Spleen (tissue), 11 donors: ENCODE data around the gene ZNF831. TPM values are rescaled to one million over a fixed set of nuclear protein-coding genes. Genes with fewer than 3 reads are reported as not detected.

Source experiments
- DNase-seq: peaks from one replicate; pipeline ENCODE4 v3.0.0-alpha.2; 2020
- H3K27ac ChIP-seq, 8 donors: fragments of 200-600 bp; sonication (generic) in 7 of 8; 1 replicate in 4 of 8; 2 replicates in 4 of 8; pipeline versions ENCODE4 v1.5.0 to v1.8.0; 2016 to 2021; ENCODE audit warnings: inconsistent platforms in 4 of 8, mild to moderate bottlenecking in 4 of 8, moderate library complexity in 1 of 8
- H3K27me3 ChIP-seq, 7 donors: fragments of 200-600 bp; sonication (generic) in 6 of 7; replicated peaks in 1 of 7; 1 replicate in 4 of 7; 2 replicates in 3 of 7; pipeline versions ENCODE4 v1.5.0 to v1.8.0; 2016 to 2021; ENCODE audit warnings: inconsistent platforms in 3 of 7, mild to moderate bottlenecking in 1 of 7
- H3K36me3 ChIP-seq, 6 donors: fragments of 200-600 bp; sonication (generic) in 5 of 6; 1 replicate in 4 of 6; 2 replicates in 2 of 6; pipeline versions ENCODE4 v1.5.0 to v1.8.0; 2016 to 2021; ENCODE audit warnings: inconsistent platforms in 2 of 6
- H3K4me1 ChIP-seq, 6 donors: fragments of 200-600 bp; sonication (generic) in 5 of 6; 1 replicate in 3 of 6; 2 replicates in 3 of 6; pipeline versions ENCODE4 v1.5.0 to v1.8.0; 2016 to 2021; ENCODE audit warnings: inconsistent platforms in 3 of 6
- H3K4me3 ChIP-seq, 8 donors: fragments of 200-600 bp; sonication (generic) in 7 of 8; 1 replicate in 4 of 8; 2 replicates in 4 of 8; pipeline versions ENCODE4 v1.5.0 to v1.8.0; 2016 to 2021; ENCODE audit warnings: inconsistent platforms in 4 of 8, mild to moderate bottlenecking in 4 of 8, moderate library complexity in 2 of 8
- H3K9me3 ChIP-seq, 8 donors: fragments of 200-600 bp; sonication (generic) in 7 of 8; 1 replicate in 4 of 8; 2 replicates in 4 of 8; pipeline versions ENCODE4 v1.5.0 to v1.8.0; 2016 to 2021; ENCODE audit warnings: inconsistent platforms in 4 of 8
- CTCF ChIP-seq, 11 experiments: fragments of 200-600 bp in 7 of 11; fragments of 450-650 bp in 4 of 11; sonication (generic) in 4 of 11; IDR thresholded peaks in 8 of 11; conservative IDR thresholded peaks in 3 of 11; 1 replicate in 7 of 11; 2 replicates in 4 of 11; pipeline versions ENCODE4 v1.4.0 to v1.8.0; 2016 to 2021; ENCODE audit warnings: antibody characterized with exemption in 11 of 11, inconsistent platforms in 4 of 11, mild to moderate bottlenecking in 1 of 11
- POLR2A ChIP-seq, 3 donors: fragments of 450-650 bp; IDR thresholded peaks; one replicate each; pipeline ENCODE4 v1.5.1; 2017; ENCODE audit warnings: antibody characterized with exemption in 3 of 3, mild to moderate bottlenecking in 1 of 3
- POLR2AphosphoS5 ChIP-seq, 3 donors: sonication (generic); formaldehyde crosslinking; IDR thresholded peaks; one replicate each; pipeline ENCODE4 v1.5.1; 2017; ENCODE audit warnings: antibody characterized with exemption in 3 of 3
- WGBS, 5 donors: extraction: QIAGEN DNeasy Blood & Tissue Kit in 3 of 5; methylation state at CpG; one replicate each; pipeline versions ENCODE4 v1.1.5 to v1.1.7; 2013 to 2018; 5-methylcytosine and 5-hydroxymethylcytosine counted together
- intact Hi-C: fragments of 100-400 bp; cut with DNase I; formaldehyde crosslinking; loops from one replicate; pipeline ENCODE4 v1.15.0; 2023; ENCODE audit warnings: low total_unique reads
- polyA plus RNA-seq, 3 donors: library from polyadenylated mRNA; stranded (reverse); fragments of 200-250 nt; gene quantifications; one replicate each; pipeline ENCODE4 v1.2.1, GENCODE V29; 2013
- total RNA-seq, 7 donors: library from RNA; depleted of rRNA in 3 of 7; stranded (reverse); fragments of >200 nt in 3 of 7; fragmentation: NEBNext Ultra II Directional in 4 of 7; extraction: Animal tissue kit (Norgen Biotek cat#: 25700) in 4 of 7; gene quantifications; one replicate each; pipeline versions ENCODE4 v1.1.0 to v1.2.1, GENCODE V29; 2016 to 2021
- donor health status: healthy with polysubstance abuse.
- donor health status: DM: no; HTN: no; CAD: no; lungs with moderate emphysema.
- donor health status: DM: no; HTN: no; CAD: no.
- donor health status: Bipolar disorder and iron deficiency.
- donor health status: healthy.
- donor health status: DM: no; HTN: no; CAD: no.
- donor health status: DM: yes; HTN: yes; CAD: no.

Gene ZNF831
- total and polyA plus RNA-seq, 10 donors, result 1.2 to 29.2 (median 10.3) TPM

- peaks cover 0 to 9% (median 5%) of the 10 kb centered on the region in 6 donors for H3K4me1 ChIP-seq
- 58 to 71% (median 63%) methylated on average over 5 of the region's 5 CpGs for WGBS, 5 donors
- no peaks in the 10 kb centered on the region for H3K36me3 ChIP-seq
- intact Hi-C loops, result no loop called here
- no peaks in the 10 kb centered on the region for H3K9me3 ChIP-seq
- peaks cover 0 to 69% (median 16%) of the 10 kb centered on the region in 7 donors for H3K27me3 ChIP-seq
- TF ChIP-seq POLR2A (IDR thresholded peaks at IDR 0.05), result no peak
- no peak overlapping the region for H3K27ac ChIP-seq
- H3K4me3 ChIP-seq, result no peak overlapping the region
- DNase-seq, result no peak
These were observed 131.9 kb downstream of the ZNF831 start for GRCh38 chr20:59295531-59295930.

GRCh38 chr20:59297686-59298085 lies 134.1 kb downstream of the ZNF831 start:
- Histone ChIP-seq H3K4me1 (peaks cover 0 to 15% (median 8%) of the 10 kb centered on the region in 6 donors), H3K4me3 (no peak overlapping the region), H3K27ac (no peak overlapping the region), H3K36me3 (no peaks in the 10 kb centered on the region), H3K9me3 (no peaks in the 10 kb centered on the region), H3K27me3 (peaks cover 0 to 83% (median 25%) of the 10 kb centered on the region in 7 donors)
- 83 to 93% (median 89%) methylated on average over 7 of the region's 7 CpGs for WGBS, 5 donors
- no peak for DNase-seq
- TF ChIP-seq POLR2A (IDR thresholded peaks at IDR 0.05) (no peak), CTCF (IDR thresholded peaks at IDR 0.05 in 8 of 11, conservative IDR thresholded peaks at IDR 0.05 in 3 of 11) (no peak), POLR2AphosphoS5 (IDR thresholded peaks at IDR 0.05) (no peak)
- intact Hi-C loops, result no loop called here

GRCh38 chr20:59299945-59300332 lies 136.3 kb downstream of the ZNF831 start:
- 3 to 12% (median 6%) methylated on average over 11 to 19 of the region's 19 CpGs for WGBS, 5 donors
- H3K4me1 ChIP-seq, result peaks cover 0 to 15% (median 8%) of the 10 kb centered on the region in 6 donors
- no peaks in the 10 kb centered on the region for H3K36me3 ChIP-seq
- H3K27me3 ChIP-seq, result peaks cover 0 to 92% (median 25%) of the 10 kb centered on the region in 7 donors
- TF ChIP-seq POLR2AphosphoS5 (IDR thresholded peaks at IDR 0.05) (no peak), POLR2A (IDR thresholded peaks at IDR 0.05) (no peak), CTCF (IDR thresholded peaks at IDR 0.05 in 8 of 11, conservative IDR thresholded peaks at IDR 0.05 in 3 of 11) (no peak)
- H3K4me3 ChIP-seq, result peak overlapping the region in 4 of 8 donors; percentile 0 to 55 (median 17)
- intact Hi-C loops, result no loop called here
- H3K27ac ChIP-seq, result peak overlapping the region in 1 of 8 donors; percentile 32
- H3K9me3 ChIP-seq, result no peaks in the 10 kb centered on the region
- DNase-seq, result no peak

- H3K27me3 ChIP-seq, result peaks cover 0 to 92% (median 25%) of the 10 kb centered on the region in 7 donors
These were observed 136.9 kb downstream of the ZNF831 start, which contains the start of gene EDN3 for GRCh38 chr20:59300333-59301081. Gene EDN3, plus strand, starts transcription at chr20:59300611. Its CDS starts 202 bp downstream, at chr20:59300813.

More at GRCh38 chr20:59300333-59301081, 136.9 kb downstream of the ZNF831 start, which contains the start of gene EDN3:
- intact Hi-C loops, result no loop called here
- no peak for TF ChIP-seq POLR2A (IDR thresholded peaks at IDR 0.05)
- TF ChIP-seq CTCF (IDR thresholded peaks at IDR 0.05 in 8 of 11, conservative IDR thresholded peaks at IDR 0.05 in 3 of 11), result no peak
- no peak for TF ChIP-seq POLR2AphosphoS5 (IDR thresholded peaks at IDR 0.05)
- 0 to 5% (median 3%) methylated on average over 23 to 77 of the region's 77 CpGs for WGBS, 5 donors
- H3K4me1 ChIP-seq, result peaks cover 0 to 15% (median 8%) of the 10 kb centered on the region in 6 donors
- peak within 1 kb of the TSS in 1 of 8 donors; percentile 32 for H3K27ac ChIP-seq
- no peaks in the 10 kb centered on the region for H3K9me3 ChIP-seq
- no peak for DNase-seq
- H3K36me3 ChIP-seq, result no peaks in the 10 kb centered on the region
- H3K4me3 ChIP-seq, result peak within 1 kb of the TSS in 6 of 8 donors; percentile 0 to 55 (median 11)
